KMS-11 (cell line): ENCODE results near the gene PRCD.
"Not testable (repeated sequence)": the region's sequence is repeated elsewhere in the genome, so short reads cannot be mapped to it uniquely, and the experiment has no call there.

Experiments used
- H2AFZ ChIP-seq: fragments of 200-600 bp; sonication (generic); 2 replicates; pipeline ENCODE4 v1.6.1; 2016; ENCODE audit warnings: antibody characterized with exemption, mixed run types, low read depth
- H3K27ac ChIP-seq: fragments of 200-600 bp; sonication (generic); 2 replicates; pipeline ENCODE4 v1.6.1; 2016; ENCODE audit warnings: mild to moderate bottlenecking, mixed run types
- H3K27me3 ChIP-seq: fragments of 200-600 bp; sonication (generic); 2 replicates; pipeline ENCODE4 v1.6.1; 2017; ENCODE audit warnings: mild to moderate bottlenecking, low read depth, mixed run types, moderate library complexity; ENCODE audit not compliant: insufficient read depth
- H3K36me3 ChIP-seq: fragments of 200-600 bp; sonication (generic); 2 replicates; pipeline ENCODE4 v1.6.1; 2017; ENCODE audit warnings: mild to moderate bottlenecking, mixed run types; ENCODE audit not compliant: insufficient read depth
- H3K4me1 ChIP-seq: fragments of 200-600 bp; sonication (generic); 2 replicates; pipeline ENCODE4 v1.6.1; 2016; ENCODE audit warnings: mild to moderate bottlenecking, low read depth, mixed run types; ENCODE audit not compliant: poor library complexity, severe bottlenecking
- H3K4me2 ChIP-seq: fragments of 200-600 bp; sonication (generic); 2 replicates; pipeline ENCODE4 v1.7.0; 2016; ENCODE audit warnings: mild to moderate bottlenecking, mixed run types
- H3K4me3 ChIP-seq: fragments of 200-600 bp; sonication (generic); IDR thresholded peaks from 2 replicates; pipeline ENCODE4 v1.6.1; 2017; ENCODE audit warnings: low read depth, low read length, mixed read lengths; ENCODE audit not compliant: insufficient read depth
- H3K79me2 ChIP-seq: fragments of 200-600 bp; sonication (generic); 2 replicates; pipeline ENCODE4 v1.6.1; 2016; ENCODE audit warnings: low read depth, mixed run types; ENCODE audit not compliant: insufficient read depth
- H3K9ac ChIP-seq: fragments of 200-600 bp; sonication (generic); 2 replicates; pipeline ENCODE4 v1.6.1; 2016; ENCODE audit warnings: mild to moderate bottlenecking, mixed run types
- H4K20me1 ChIP-seq: fragments of 200-600 bp; sonication (generic); 2 replicates; pipeline ENCODE4 v1.6.1; 2016; ENCODE audit warnings: mild to moderate bottlenecking, mixed run types; ENCODE audit not compliant: insufficient read depth
- TF ChIP-seq, protein P1 (sequence below): fragments of 200-600 bp; sonication (generic); conservative IDR thresholded peaks from 2 replicates; pipeline ENCODE4 v1.6.1; 2017; ENCODE audit warnings: low read depth, mild to moderate bottlenecking, antibody characterized with exemption, low read length, moderate library complexity, mixed read lengths

The PRCD gene

DNA sequence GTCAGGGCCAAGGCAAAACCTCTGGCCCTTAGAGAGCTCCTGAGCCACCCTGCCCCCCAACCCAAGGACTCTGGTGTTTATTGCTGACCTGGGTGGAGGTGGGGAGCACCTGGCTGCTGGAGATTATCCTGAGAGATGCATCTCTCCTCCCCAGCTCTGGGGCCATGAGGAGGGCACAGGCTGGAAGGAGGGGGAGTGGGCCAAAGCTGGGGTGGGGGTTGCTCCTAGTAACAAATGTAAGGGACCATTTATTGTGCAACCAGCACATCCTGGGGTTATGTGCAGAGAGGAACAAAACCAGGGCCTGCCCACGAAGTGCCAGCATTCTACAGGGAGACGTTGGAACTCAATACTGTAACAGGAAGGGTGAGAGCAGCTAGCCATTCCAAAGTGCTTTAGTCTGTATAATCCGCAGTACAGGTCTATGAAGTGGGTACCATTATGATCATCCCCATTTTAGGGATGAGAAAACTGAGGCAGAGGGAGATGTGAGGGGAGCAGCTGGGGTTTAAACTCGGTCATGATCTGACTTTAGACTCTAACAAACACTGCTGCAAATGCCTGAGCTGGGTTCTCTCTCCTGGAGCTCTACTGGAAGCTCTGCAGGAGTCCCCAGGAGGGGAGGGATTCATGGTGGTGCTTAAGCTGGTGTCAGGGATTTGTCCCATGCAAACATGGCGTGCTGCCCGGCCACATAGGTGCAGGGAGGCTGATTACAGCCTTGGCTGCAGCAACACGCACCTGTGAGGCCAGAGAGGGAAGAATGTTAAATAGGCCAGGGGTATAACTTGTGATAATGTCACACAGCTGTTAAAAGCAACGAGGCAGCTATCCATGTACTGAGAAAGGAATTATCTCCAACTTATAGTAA is 37.3 kb upstream of the PRCD start:
- Histone ChIP-seq H3K4me1 (peaks cover 55% of the 10 kb centered on the region), H3K4me2 (peak overlapping the region; percentile 47), H3K9ac (no peak overlapping the region), H3K4me3 (no peak overlapping the region), H3K27ac (no peak overlapping the region), H3K27me3 (no peaks in the 10 kb centered on the region; the same call in 1 of the 2 replicates), H4K20me1 (no peaks in the 10 kb centered on the region), H2AFZ (peak overlapping the region; percentile 68; the same call in 1 of the 2 replicates), H3K79me2 (peaks cover 31% of the 10 kb centered on the region; the same call in 1 of the 2 replicates), H3K36me3 (no peaks in the 10 kb centered on the region)
- TF ChIP-seq, protein P1, sequence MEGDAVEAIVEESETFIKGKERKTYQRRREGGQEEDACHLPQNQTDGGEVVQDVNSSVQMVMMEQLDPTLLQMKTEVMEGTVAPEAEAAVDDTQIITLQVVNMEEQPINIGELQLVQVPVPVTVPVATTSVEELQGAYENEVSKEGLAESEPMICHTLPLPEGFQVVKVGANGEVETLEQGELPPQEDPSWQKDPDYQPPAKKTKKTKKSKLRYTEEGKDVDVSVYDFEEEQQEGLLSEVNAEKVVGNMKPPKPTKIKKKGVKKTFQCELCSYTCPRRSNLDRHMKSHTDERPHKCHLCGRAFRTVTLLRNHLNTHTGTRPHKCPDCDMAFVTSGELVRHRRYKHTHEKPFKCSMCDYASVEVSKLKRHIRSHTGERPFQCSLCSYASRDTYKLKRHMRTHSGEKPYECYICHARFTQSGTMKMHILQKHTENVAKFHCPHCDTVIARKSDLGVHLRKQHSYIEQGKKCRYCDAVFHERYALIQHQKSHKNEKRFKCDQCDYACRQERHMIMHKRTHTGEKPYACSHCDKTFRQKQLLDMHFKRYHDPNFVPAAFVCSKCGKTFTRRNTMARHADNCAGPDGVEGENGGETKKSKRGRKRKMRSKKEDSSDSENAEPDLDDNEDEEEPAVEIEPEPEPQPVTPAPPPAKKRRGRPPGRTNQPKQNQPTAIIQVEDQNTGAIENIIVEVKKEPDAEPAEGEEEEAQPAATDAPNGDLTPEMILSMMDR = no peak

DNA sequence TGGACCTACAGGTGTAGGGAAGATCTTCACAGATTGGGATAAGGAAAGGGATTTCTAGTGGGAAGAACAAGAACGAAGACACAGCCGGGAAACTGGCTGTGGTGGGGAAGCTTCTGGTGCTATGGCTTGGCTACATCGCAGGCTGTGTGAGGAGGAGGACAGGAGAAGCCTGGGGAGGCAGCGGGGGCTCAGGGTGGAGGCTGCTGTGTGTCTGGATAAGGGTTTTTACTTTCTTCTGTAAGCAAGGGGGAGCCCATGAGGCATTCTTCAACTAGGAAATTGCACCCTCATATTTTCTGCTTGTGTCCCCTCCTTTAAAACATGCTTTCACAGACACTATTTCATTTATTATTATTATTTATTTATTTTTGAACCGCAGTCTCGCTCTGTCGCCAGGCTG is 35.7 kb upstream of the PRCD start:
- Histone ChIP-seq H2AFZ (no peak overlapping the region), H3K9ac (no peak overlapping the region)
- TF ChIP-seq, protein P1 = no peak

GRCh38 chr17:76506408-76507345 is 33.2 kb upstream of the PRCD start:
- H4K20me1 ChIP-seq = no peaks in the 10 kb centered on the region
- H3K9ac ChIP-seq = peak overlapping the region; percentile 23; the same call in 1 of the 2 replicates
- H3K4me3 ChIP-seq = no peak overlapping the region
- H3K79me2 ChIP-seq = no peaks in the 10 kb centered on the region
- no peaks in the 10 kb centered on the region; the same call in 1 of the 2 replicates for H3K27me3 ChIP-seq
- H2AFZ ChIP-seq = peak overlapping the region; percentile 97
- no peaks in the 10 kb centered on the region for H3K36me3 ChIP-seq
- no peak overlapping the region for H3K27ac ChIP-seq
- peak overlapping the region; percentile 33; the same call in 1 of the 2 replicates for H3K4me2 ChIP-seq
- TF ChIP-seq, protein P1 = peak; percentile 97
- H3K4me1 ChIP-seq = peaks cover 30% of the 10 kb centered on the region

More for the DNA sequence above, 35.7 kb upstream of the PRCD start:
- H3K27ac ChIP-seq = no peak overlapping the region
- no peaks in the 10 kb centered on the region; the same call in 1 of the 2 replicates for H3K27me3 ChIP-seq
- no peak overlapping the region for H3K4me2 ChIP-seq
- H3K4me3 ChIP-seq = no peak overlapping the region
- H3K4me1 ChIP-seq = peaks cover 40% of the 10 kb centered on the region
- no peaks in the 10 kb centered on the region for H4K20me1 ChIP-seq
- peaks cover 17% of the 10 kb centered on the region; the same call in 1 of the 2 replicates for H3K79me2 ChIP-seq
- no peaks in the 10 kb centered on the region for H3K36me3 ChIP-seq

GRCh38 chr17:76508472-76509063 is 31.3 kb upstream of the PRCD start:
- not testable (repeated sequence) for H3K27ac ChIP-seq, H3K79me2 ChIP-seq, H2AFZ ChIP-seq, H3K4me2 ChIP-seq, H3K27me3 ChIP-seq, H3K4me3 ChIP-seq, H4K20me1 ChIP-seq, H3K36me3 ChIP-seq, H3K9ac ChIP-seq
- H3K4me1 ChIP-seq = peaks cover 19% of the 10 kb centered on the region
